ENCODE measurements around the gene FTSJ1. TPM values are rescaled to one million over a fixed set of nuclear protein-coding genes. Genes with fewer than 3 reads are reported as not detected.

FTSJ1 gene
- total and polyA plus RNA-seq, 2 of the 8 experiments (the other 6 are each of a cell fraction or from before 2014, with no cell fraction given): 62.4 to 80.4 TPM

GRCh38 chrX:48520976-48521352 is 45.0 kb downstream of the FTSJ1 start:
- Histone ChIP-seq H3K23ac (ENCODE audit: insufficient read length) (no peak overlapping the region), H3K9me3 (ENCODE audit: insufficient read depth in 2 of 2, low read depth in 1 of 2, low read length in 1 of 2) (no peaks in the 10 kb centered on the region), H2AK5ac (ENCODE audit: low read depth, low read length) (no peak overlapping the region), H3K23me2 (ENCODE audit: low read depth, low read length) (peaks cover 2% of the 10 kb centered on the region; the same call in 1 of the 2 replicates), H2BK120ac (replicated peaks; ENCODE audit: low read depth, low read length) (no peak overlapping the region), H2BK5ac (ENCODE audit: low read depth, low read length) (peak overlapping the region; percentile 85; the same call in 1 of the 2 replicates), H3K36me3 (ENCODE audit: control insufficient read depth in 2 of 4, insufficient read depth in 4 of 4, low read length in 3 of 4) (peaks cover 0 to 13% (median 5%) of the 10 kb centered on the region in 4 experiments; a peak in 7 of 8 replicates), H3K9ac (replicated peaks in 1 of 4; ENCODE audit: extremely low read depth in 1 of 4, low read depth in 3 of 4, low read length in 3 of 4) (peak overlapping the region in 1 of 4 experiments; percentile 71; a peak in 3 of 7 replicates), H3K18ac (ENCODE audit: extremely low read depth, low read length) (no peak overlapping the region; the same call in 1 of the 2 replicates), H3K56ac (replicated peaks; ENCODE audit: insufficient read length, low read depth, low read length) (no peak overlapping the region), H2BK12ac (ENCODE audit: low read depth, low read length) (0 out of 2 replicates have a peak overlapping the region, but pooled peaks have one; percentile 19), H3K79me1 (ENCODE audit: low read depth, low read length) (no peaks in the 10 kb centered on the region), H2AFZ (ENCODE audit: low read length) (peak overlapping the region; percentile 83; the same call in 1 of the 2 replicates), H3K4me1 (replicated peaks in 1 of 4; ENCODE audit: control insufficient read depth in 3 of 4, insufficient read depth in 4 of 4, low read length in 3 of 4) (peaks cover 0 to 5% (median 0%) of the 10 kb centered on the region in 4 experiments; a peak in 1 of 7 replicates), H4K91ac (replicated peaks; ENCODE audit: insufficient read length, low read length) (no peak overlapping the region), H2BK20ac (ENCODE audit: low read length) (no peak overlapping the region), H3K4me2 (ENCODE audit: insufficient read depth in 1 of 2, low read depth in 2 of 2, low read length in 2 of 2) (peak overlapping the region; percentile 58 to 84), H3K27ac (ENCODE audit: low read depth, low read length) (0 out of 2 replicates have a peak overlapping the region, but pooled peaks have one; percentile 79), H4K5ac (ENCODE audit: insufficient read length, low read depth, low read length) (no peak overlapping the region), H3K79me2 (ENCODE audit: control insufficient read depth in 1 of 2, insufficient read depth in 2 of 2, low read length in 2 of 2) (peaks cover 0 to 9% of the 10 kb centered on the region in 2 experiments; a peak in 2 of 4 replicates), H3K14ac (ENCODE audit: insufficient read length) (no peak overlapping the region), H3K4ac (replicated peaks; ENCODE audit: insufficient read length, low read depth, low read length) (no peak overlapping the region), H4K20me1 (replicated peaks in 1 of 2; ENCODE audit: control insufficient read depth in 1 of 2, insufficient read depth in 2 of 2, low read length in 2 of 2) (no peaks in the 10 kb centered on the region), H3K27me3 (replicated peaks in 1 of 4; ENCODE audit: control insufficient read depth in 3 of 4, extremely low read depth in 1 of 4, insufficient read depth in 3 of 4, low read length in 3 of 4) (no peaks in the 10 kb centered on the region), H3K4me3 (ENCODE audit: extremely low read depth in 1 of 4, insufficient read depth in 2 of 4, low read depth in 3 of 4, low read length in 4 of 4) (peak overlapping the region; percentile 70 to 83 (median 74); a peak in 7 of 8 replicates), H4K8ac (ENCODE audit: extremely low read depth, insufficient read depth, low read length) (no peak overlapping the region), H2BK15ac (ENCODE audit: low read length) (no peak overlapping the region)
- peak; percentile 56; the same call in 1 of the 2 replicates for TF ChIP-seq SP1 (IDR thresholded peaks at IDR 0.05; ENCODE audit: low read depth, low read length)
- no peak for TF ChIP-seq BACH1 (IDR thresholded peaks at IDR 0.05; ENCODE audit: low read length)
- WGBS, 2 experiments (ENCODE audit: extremely low coverage in 1 of 2, insufficient coverage in 1 of 2, insufficient read length in 1 of 2, insufficient replicate concordance in 2 of 2, low coverage in 1 of 2, low lambda C conversion rate in 2 of 2, missing lambda C conversion rate in 1 of 2): 28% methylated on average over 2 of the region's 2 CpGs; no CpG with 5 or more reads in 1 of the 2 experiments
- DNase-seq (ENCODE audit: low read depth in 1 of 2, low spot score in 2 of 2) (no peak), FAIRE-seq (peak; percentile 84)
- CTCF ChIA-PET (ENCODE audit: partially characterized antibody): no interaction called here
- POLR2A ChIA-PET (ENCODE audit: partially characterized antibody): interaction anchor here (1.4 kb wide), 1 partner anchor 53 kb away, joined by 5 read pairs; the partner anchor contains the start of gene RBM3

Data from H1 (cell line).